OCI-LY7 (cell line): ENCODE data around the gene SLC16A8. TPM values are rescaled to one million over a fixed set of nuclear protein-coding genes. Genes with fewer than 3 reads are reported as not detected.

Experiments
- BruUV-seq: library from RNA; stranded (reverse); fragments of 400-500 nt; replicated peaks from 2 replicates; lab custom pipeline; 2021; lab: Mats Ljungman, UMichigan
- CTCF ChIA-PET: fragments of 300-600 bp; sonication (Branson Sonifier 250); formaldehyde crosslinking; loops from one replicate; lab custom pipeline; 2022; ENCODE audit warnings: antibody characterized with exemption; ENCODE audit not compliant: unreplicated experiment; lab: Charles Lee
- POLR2A ChIA-PET: fragments of 300-600 bp; sonication (Branson Sonifier 250); formaldehyde crosslinking; loops from one replicate; lab custom pipeline; 2022; ENCODE audit warnings: antibody characterized with exemption; lab: Charles Lee
- DNase-seq: peaks from one replicate; pipeline ENCODE4 v3.0.0-alpha.2; 2015; ENCODE audit warnings: low spot score
- H2AFZ ChIP-seq: fragments of 200-600 bp; sonication (generic), shearing (Covaris generic); 2 replicates; pipeline ENCODE4 v1.6.1; 2014; ENCODE audit warnings: mild to moderate bottlenecking, antibody characterized with exemption, low read length, moderate library complexity
- H3K27ac ChIP-seq: fragments of 200-600 bp; sonication (generic); 2 replicates; pipeline ENCODE4 v1.5.1; 2014; ENCODE audit warnings: mixed run types, low read depth, mild to moderate bottlenecking, moderate library complexity, low read length, inconsistent platforms; ENCODE audit not compliant: poor library complexity, severe bottlenecking
- H3K36me3 ChIP-seq: fragments of 200-600 bp; sonication (generic); 2 replicates; pipeline ENCODE4 v1.6.1; 2014; ENCODE audit warnings: mild to moderate bottlenecking, antibody characterized with exemption, low read length, moderate library complexity, mixed read lengths; ENCODE audit not compliant: insufficient read depth
- H3K4me1 ChIP-seq: fragments of 200-600 bp; sonication (generic); 2 replicates; pipeline ENCODE4 v1.5.1; 2014; ENCODE audit warnings: mild to moderate bottlenecking, low read length; ENCODE audit not compliant: insufficient read depth, poor library complexity, severe bottlenecking
- H3K4me2 ChIP-seq: fragments of 200-600 bp; sonication (generic); 2 replicates; pipeline ENCODE4 v1.6.1; 2014; ENCODE audit warnings: mild to moderate bottlenecking, low read length
- H3K4me3 ChIP-seq: fragments of 200-600 bp; sonication (generic); 2 replicates; pipeline ENCODE4 v1.5.1; 2014; ENCODE audit warnings: mild to moderate bottlenecking, low read depth, low read length; ENCODE audit not compliant: poor library complexity, severe bottlenecking
- H3K79me2 ChIP-seq: fragments of 200-600 bp; sonication (generic); 2 replicates; pipeline ENCODE4 v1.6.1; 2016; ENCODE audit warnings: low read depth, mild to moderate bottlenecking, low read length, moderate library complexity, mixed read lengths; ENCODE audit not compliant: insufficient read depth
- H3K9me2 ChIP-seq: fragments of 200-600 bp; sonication (generic); 2 replicates; pipeline ENCODE4 v1.6.1; 2016; ENCODE audit warnings: mild to moderate bottlenecking, low read length, mixed read lengths; ENCODE audit not compliant: insufficient read depth
- H3K9me3 ChIP-seq: fragments of 200-600 bp; sonication (generic); 2 replicates; pipeline ENCODE4 v1.6.1; 2014; ENCODE audit warnings: mild to moderate bottlenecking, mixed run types, low read length, mixed read lengths
- H4K20me1 ChIP-seq: fragments of 200-600 bp; sonication (generic); 2 replicates; pipeline ENCODE4 v1.6.1; 2014; ENCODE audit warnings: mild to moderate bottlenecking, antibody characterized with exemption, low read length, moderate library complexity, mixed read lengths; ENCODE audit not compliant: insufficient read depth
- CTCF ChIP-seq: fragments of 200-600 bp; sonication (generic); conservative IDR thresholded peaks from 2 replicates; pipeline ENCODE4 v1.5.1; 2014; ENCODE audit warnings: mild to moderate bottlenecking, antibody characterized with exemption, low read length, moderate library complexity, mixed read lengths
- EZH2phosphoT487 ChIP-seq: fragments of 200-600 bp; sonication (generic); IDR thresholded peaks from 2 replicates; pipeline ENCODE4 v1.6.1; 2018; ENCODE audit warnings: low read depth, borderline replicate concordance, mild to moderate bottlenecking, mixed run types, antibody characterized with exemption, low read length, moderate library complexity, mixed read lengths
- intact Hi-C: fragments of 100-400 bp; cut with micrococcal nuclease; formaldehyde crosslinking; loops from one replicate; pipeline ENCODE4 v1.10.0; 2022; ENCODE audit not compliant: unreplicated experiment
- total RNA-seq, 2 experiments: library from RNA; depleted of rRNA in 1 of 2; stranded (reverse); fragments of >200 nt in 1 of 2; shearing (Covaris generic) in 1 of 2; gene quantifications; 2 replicates each; pipeline ENCODE4 v1.2.3, GENCODE V29; 2014 to 2022

The SLC16A8 gene
- total RNA-seq, 2 experiments from 2014 or later, result not detected

GRCh38 chr22:38126928-38127668, 43.1 kb upstream of the SLC16A8 start:
- Histone ChIP-seq H4K20me1 (no peaks in the 10 kb centered on the region), H3K4me2 (no peak overlapping the region), H3K4me3 (no peak overlapping the region), H2AFZ (no peak overlapping the region), H3K27ac (no peak overlapping the region), H3K4me1 (no peaks in the 10 kb centered on the region), H3K79me2 (no peaks in the 10 kb centered on the region), H3K9me2 (no peaks in the 10 kb centered on the region), H3K36me3 (0 out of 2 replicates have a peak, but pooled peaks cover 4% of the 10 kb centered on the region), H3K9me3 (no peaks in the 10 kb centered on the region)
- ChIA-PET CTCF (interaction anchor here (0.8 kb wide), 1 partner anchor 23 kb away, joined by 4 read pairs; no protein-coding TSS in a partner anchor), POLR2A (no interaction called here)
- no TSS peak for BruUV-seq
- no peak for TF ChIP-seq EZH2phosphoT487
- intact Hi-C loops, result no loop called here
- no peak for DNase-seq

GRCh38 chr22:38125751-38126201, 41.8 kb upstream of the SLC16A8 start:
- Histone ChIP-seq H4K20me1 (no peaks in the 10 kb centered on the region), H3K4me1 (no peaks in the 10 kb centered on the region), H3K4me2 (no peak overlapping the region), H2AFZ (no peak overlapping the region), H3K79me2 (no peaks in the 10 kb centered on the region), H3K27ac (no peak overlapping the region), H3K9me3 (no peaks in the 10 kb centered on the region), H3K4me3 (no peak overlapping the region), H3K36me3 (no peaks in the 10 kb centered on the region), H3K9me2 (no peaks in the 10 kb centered on the region)
- ChIA-PET POLR2A (no interaction called here), CTCF (no interaction called here)
- intact Hi-C loops, result no loop called here
- no TSS peak for BruUV-seq
- DNase-seq, result no peak
- TF ChIP-seq CTCF (no peak), EZH2phosphoT487 (no peak)

- no peaks in the 10 kb centered on the region for H3K4me1 ChIP-seq
These were observed 41.1 kb upstream of the SLC16A8 start for GRCh38 chr22:38125038-38125610.

More at GRCh38 chr22:38125038-38125610, 41.1 kb upstream of the SLC16A8 start:
- H3K4me3 ChIP-seq, result no peak overlapping the region
- intact Hi-C loops, result no loop called here
- no peak overlapping the region for H2AFZ ChIP-seq
- no peaks in the 10 kb centered on the region for H3K36me3 ChIP-seq
- POLR2A ChIA-PET, result no interaction called here
- no peak overlapping the region for H3K4me2 ChIP-seq
- no peaks in the 10 kb centered on the region for H3K9me2 ChIP-seq
- BruUV-seq, result no TSS peak
- no peaks in the 10 kb centered on the region for H3K9me3 ChIP-seq
- CTCF ChIA-PET, result no interaction called here
- no peaks in the 10 kb centered on the region for H3K79me2 ChIP-seq
- no peak for DNase-seq
- H4K20me1 ChIP-seq, result no peaks in the 10 kb centered on the region
- H3K27ac ChIP-seq, result no peak overlapping the region
- TF ChIP-seq CTCF (no peak), EZH2phosphoT487 (no peak)
